ENCODE results near the gene PEAK3. TPM values are rescaled to one million over a fixed set of nuclear protein-coding genes. Genes with fewer than 3 reads are reported as not detected.

Gene PEAK3
- polyA plus RNA-seq, 3 donors: 2.4 to 6.3 (median 2.9) TPM

DNA sequence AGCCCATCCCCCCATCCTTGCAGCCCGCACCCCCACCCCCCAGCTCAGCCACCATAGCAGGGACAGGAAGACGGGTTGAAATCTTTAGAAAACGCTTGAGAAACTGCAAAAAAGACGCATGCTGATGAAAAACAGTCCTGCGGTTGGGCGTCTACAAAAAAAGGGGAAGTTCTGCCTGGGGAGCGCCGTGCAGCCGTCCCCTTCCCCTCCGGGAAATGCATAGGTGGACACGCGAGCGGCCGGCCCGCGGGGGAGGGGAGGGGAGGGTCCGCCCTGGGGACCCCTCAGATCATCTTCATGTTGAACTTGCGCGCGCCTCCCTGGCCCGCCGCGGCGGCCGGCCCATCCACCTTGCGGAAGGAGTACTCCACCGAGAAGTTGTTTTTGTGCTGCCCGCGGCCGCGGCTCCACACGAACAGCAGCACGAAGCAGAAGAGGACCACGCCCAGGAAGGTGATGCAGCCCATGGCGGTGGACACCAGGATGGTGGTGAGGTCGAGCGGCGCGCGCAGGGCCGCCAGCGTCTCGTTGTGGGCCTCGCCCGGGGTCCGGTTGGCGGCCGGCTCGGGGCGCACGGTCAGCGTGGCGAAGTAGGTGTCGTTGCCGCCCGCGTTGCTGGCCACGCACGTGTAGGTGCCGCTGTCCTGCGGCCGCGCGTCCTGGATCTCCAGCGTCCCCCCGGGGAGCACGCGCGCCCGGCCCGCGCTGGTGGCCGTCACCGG is 7.9 kb upstream of the PEAK3 start:
- Histone ChIP-seq H2AFZ (ENCODE audit: insufficient read depth, low read depth, low read length, poor library complexity, severe bottlenecking) (peak overlapping the region; percentile 59), H3K9ac (ENCODE audit: insufficient read depth, low read length, poor library complexity, severe bottlenecking) (peak overlapping the region; percentile 92), H3K4me3 (replicated peaks in 1 of 3; ENCODE audit: low read depth in 2 of 3, low read length in 3 of 3) (peak overlapping the region; percentile 38 to 82 (median 65)), H3K27ac (ENCODE audit: low read depth in 1 of 2, low read length in 2 of 2) (peak overlapping the region; percentile 79 to 96), H4K20me1 (ENCODE audit: insufficient read depth, low read length) (peaks cover 45% of the 10 kb centered on the region), H3K27me3 (ENCODE audit: control insufficient read depth in 2 of 2, insufficient read depth in 2 of 2, low read length in 2 of 2) (no peaks in the 10 kb centered on the region), H3K79me2 (ENCODE audit: insufficient read depth, low read length) (peaks cover 43% of the 10 kb centered on the region), H3K9me3 (replicated peaks in 1 of 2; ENCODE audit: control insufficient read depth in 1 of 2, insufficient read depth in 1 of 2, low read length in 2 of 2) (no peaks in the 10 kb centered on the region), H3K4me1 (ENCODE audit: control insufficient read depth in 1 of 2, insufficient read depth in 2 of 2, low read length in 2 of 2) (peaks cover 52 to 86% of the 10 kb centered on the region in 2 donors), H3K4me2 (replicated peaks; ENCODE audit: extremely low read depth, low read length, poor library complexity, severe bottlenecking) (peak overlapping the region; percentile 85), H3K36me3 (replicated peaks in 1 of 2; ENCODE audit: control insufficient read depth in 1 of 2, insufficient read depth in 2 of 2, low read length in 2 of 2) (peaks cover 9 to 24% of the 10 kb centered on the region in 2 donors)
- peaks cover 0 to 3% (median 0%) of the 10 kb centered on the region in 7 donors for H3K9me3 Mint-ChIP-seq
- H3K36me3 Mint-ChIP-seq: peaks cover 19 to 37% of the 10 kb centered on the region in 2 donors
- H3K27ac Mint-ChIP-seq: peak overlapping the region; percentile 87 to 97 (median 96)
- no peak for TF ChIP-seq CTCF (IDR thresholded peaks at IDR 0.05)
- peaks cover 4 to 17% (median 13%) of the 10 kb centered on the region in 3 donors for H3K27me3 Mint-ChIP-seq (ENCODE audit: low read depth in 3 of 3)
- peak overlapping the region; percentile 82 to 91 for H3K4me3 Mint-ChIP-seq
- under 1% methylated on average over 65 of the region's 74 CpGs for WGBS (ENCODE audit: insufficient coverage)
- peak; percentile 89 to 92 (median 89) for DNase-seq
- peaks cover 70% of the 10 kb centered on the region for H3K4me1 Mint-ChIP-seq
- intact Hi-C loops (cut with micrococcal nuclease): loop anchor here in 1 of 2 donors (10.0 kb wide), 1 partner anchor 105 kb away; no protein-coding TSS in a partner anchor

DNA sequence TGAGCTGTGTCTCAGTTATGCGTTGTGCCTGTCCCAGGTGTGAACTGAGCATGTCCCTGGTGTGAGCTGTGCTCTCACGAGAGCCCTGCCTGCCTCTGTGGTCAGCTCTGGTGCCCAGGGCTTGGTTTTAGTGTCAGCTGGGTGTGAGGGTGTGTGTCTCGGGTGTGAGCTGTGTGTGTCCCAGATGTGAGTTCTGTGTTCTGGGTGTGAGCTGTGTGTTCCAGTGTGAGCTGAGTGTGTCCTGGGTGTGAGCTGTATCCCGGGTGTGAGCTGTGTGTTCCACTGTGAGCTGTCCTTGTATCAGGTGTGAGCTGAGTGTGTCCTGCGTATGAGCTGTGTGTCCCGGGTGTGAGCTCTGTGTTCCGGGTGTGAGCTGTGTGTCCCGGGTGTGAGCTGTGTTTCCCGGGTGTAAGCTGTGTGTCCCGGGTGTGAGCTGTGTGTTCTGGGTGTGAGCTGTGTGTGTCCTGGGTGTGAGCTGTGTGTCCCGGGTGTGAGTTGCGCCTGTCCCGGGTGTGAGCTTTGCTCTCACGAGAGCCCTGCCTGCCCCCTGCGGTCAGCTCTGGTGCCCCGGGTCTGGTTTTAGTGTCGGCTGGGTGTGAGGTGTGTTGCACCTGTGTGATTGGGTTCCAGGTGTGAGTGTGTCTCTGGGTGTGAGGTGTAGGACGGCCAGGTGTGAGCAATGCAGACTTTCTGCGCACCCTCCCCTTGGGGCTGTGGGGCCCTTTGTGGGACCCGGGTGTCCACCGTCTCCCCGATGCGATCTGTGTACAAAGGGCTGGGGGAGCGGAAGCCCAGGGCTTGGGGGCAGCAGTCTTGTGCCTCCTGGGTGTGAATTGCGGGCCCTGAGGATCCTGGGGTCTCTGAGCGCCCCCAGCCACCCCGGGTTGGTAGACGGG is 7.1 kb upstream of the PEAK3 start:
- Mint-ChIP-seq H3K36me3 (peaks cover 18 to 31% of the 10 kb centered on the region in 2 donors), H3K9me3 (peaks cover 0 to 3% (median 0%) of the 10 kb centered on the region in 7 donors), H3K27me3 (ENCODE audit: low read depth in 3 of 3) (peaks cover 4 to 17% (median 13%) of the 10 kb centered on the region in 3 donors), H3K4me3 (peak overlapping the region; percentile 82 to 91), H3K4me1 (peaks cover 65% of the 10 kb centered on the region), H3K27ac (peak overlapping the region; percentile 87 to 97 (median 96))
- Histone ChIP-seq H3K4me2 (replicated peaks; ENCODE audit: extremely low read depth, low read length, poor library complexity, severe bottlenecking) (peak overlapping the region; percentile 85), H4K20me1 (ENCODE audit: insufficient read depth, low read length) (peaks cover 37% of the 10 kb centered on the region), H3K36me3 (replicated peaks in 1 of 2; ENCODE audit: control insufficient read depth in 1 of 2, insufficient read depth in 2 of 2, low read length in 2 of 2) (peaks cover 9 to 20% of the 10 kb centered on the region in 2 donors), H3K27ac (ENCODE audit: low read depth in 1 of 2, low read length in 2 of 2) (peak overlapping the region; percentile 79 to 96), H3K79me2 (ENCODE audit: insufficient read depth, low read length) (peaks cover 41% of the 10 kb centered on the region), H3K9ac (ENCODE audit: insufficient read depth, low read length, poor library complexity, severe bottlenecking) (peak overlapping the region; percentile 92), H3K4me3 (replicated peaks in 1 of 3; ENCODE audit: low read depth in 2 of 3, low read length in 3 of 3) (peak overlapping the region; percentile 4 to 82 (median 65)), H3K9me3 (replicated peaks in 1 of 2; ENCODE audit: control insufficient read depth in 1 of 2, insufficient read depth in 1 of 2, low read length in 2 of 2) (no peaks in the 10 kb centered on the region), H3K27me3 (ENCODE audit: control insufficient read depth in 2 of 2, insufficient read depth in 2 of 2, low read length in 2 of 2) (no peaks in the 10 kb centered on the region), H2AFZ (ENCODE audit: insufficient read depth, low read depth, low read length, poor library complexity, severe bottlenecking) (no peak overlapping the region), H3K4me1 (ENCODE audit: control insufficient read depth in 1 of 2, insufficient read depth in 2 of 2, low read length in 2 of 2) (peaks cover 50 to 80% of the 10 kb centered on the region in 2 donors)
- WGBS (ENCODE audit: insufficient coverage): 31% methylated on average over 22 of the region's 28 CpGs
- intact Hi-C loops (cut with micrococcal nuclease): loop anchor here in 1 of 2 donors (10.0 kb wide), 1 partner anchor 106 kb away; no protein-coding TSS in a partner anchor
- DNase-seq: peak in 2 of 3 donors; percentile 14 to 26
- no peak for TF ChIP-seq CTCF (IDR thresholded peaks at IDR 0.05)
